DND-41 (cell line): ENCODE results near the gene NBR1.

Experiments used
- EZH2 ChIP-seq: IDR thresholded peaks from 3 replicates; pipeline ENCODE4 v1.6.1; 2012; ENCODE audit warnings: borderline replicate concordance, low read depth, mild to moderate bottlenecking, moderate library complexity, low read length, inconsistent platforms; ENCODE audit not compliant: severe bottlenecking
- TF ChIP-seq, protein P1 (sequence below): IDR thresholded peaks from 2 replicates; pipeline ENCODE4 v1.5.1; 2012; ENCODE audit warnings: borderline replicate concordance, low read length, moderate library complexity, mild to moderate bottlenecking; ENCODE audit not compliant: poor library complexity, severe bottlenecking; ENCODE audit errors: extremely low read depth

DNA sequence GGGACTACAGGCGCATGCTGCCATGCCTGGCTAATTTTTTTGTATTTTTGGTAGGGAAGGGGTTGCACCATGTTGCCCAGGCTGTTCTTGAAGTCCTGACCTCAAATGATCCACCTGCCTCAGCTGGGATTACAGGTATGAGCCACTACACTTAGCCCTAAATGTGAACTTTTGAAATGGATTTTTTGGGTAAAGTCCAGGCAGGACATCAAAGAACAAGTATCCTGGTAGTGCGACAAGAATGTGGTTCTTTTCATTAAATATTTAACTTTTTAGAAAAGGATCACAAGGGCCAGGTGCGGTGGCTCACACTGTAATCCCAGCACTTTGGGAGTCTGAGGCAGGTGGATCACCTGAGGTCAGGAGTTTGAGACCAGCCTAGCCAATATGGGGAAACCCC, 15.3 kb upstream of the NBR1 start:
- TF ChIP-seq EZH2 = no peak
- TF ChIP-seq, protein P1, sequence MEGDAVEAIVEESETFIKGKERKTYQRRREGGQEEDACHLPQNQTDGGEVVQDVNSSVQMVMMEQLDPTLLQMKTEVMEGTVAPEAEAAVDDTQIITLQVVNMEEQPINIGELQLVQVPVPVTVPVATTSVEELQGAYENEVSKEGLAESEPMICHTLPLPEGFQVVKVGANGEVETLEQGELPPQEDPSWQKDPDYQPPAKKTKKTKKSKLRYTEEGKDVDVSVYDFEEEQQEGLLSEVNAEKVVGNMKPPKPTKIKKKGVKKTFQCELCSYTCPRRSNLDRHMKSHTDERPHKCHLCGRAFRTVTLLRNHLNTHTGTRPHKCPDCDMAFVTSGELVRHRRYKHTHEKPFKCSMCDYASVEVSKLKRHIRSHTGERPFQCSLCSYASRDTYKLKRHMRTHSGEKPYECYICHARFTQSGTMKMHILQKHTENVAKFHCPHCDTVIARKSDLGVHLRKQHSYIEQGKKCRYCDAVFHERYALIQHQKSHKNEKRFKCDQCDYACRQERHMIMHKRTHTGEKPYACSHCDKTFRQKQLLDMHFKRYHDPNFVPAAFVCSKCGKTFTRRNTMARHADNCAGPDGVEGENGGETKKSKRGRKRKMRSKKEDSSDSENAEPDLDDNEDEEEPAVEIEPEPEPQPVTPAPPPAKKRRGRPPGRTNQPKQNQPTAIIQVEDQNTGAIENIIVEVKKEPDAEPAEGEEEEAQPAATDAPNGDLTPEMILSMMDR = no peak
